GM18507 (cell line): ENCODE measurements around the gene MBD4.
"Not testable (repeated sequence)": the region's sequence is repeated elsewhere in the genome, so short reads cannot be mapped to it uniquely, and the experiment has no call there.

Experiments used
- DNase-seq: peaks from one replicate; pipeline ENCODE4 v3.0.0; 2011; ENCODE audit warnings: low read depth; ENCODE audit not compliant: insufficient read length; ENCODE audit errors: extremely low spot score
- FAIRE-seq: peaks from 2 replicates; lab custom pipeline; 2011; peaks lifted over from hg19 to GRCh38; lab: Jason Lieb, UNC

The MBD4 gene

GRCh38 chr3:129389572-129389937 lies 50.2 kb downstream of the MBD4 start:
- DNase-seq (no peak), FAIRE-seq (no peak)

- not testable (repeated sequence) for FAIRE-seq, DNase-seq
Measured at GRCh38 chr3:129388791-129389571, 50.8 kb downstream of the MBD4 start.

GRCh38 chr3:129387487-129387886 lies 52.3 kb downstream of the MBD4 start:
- FAIRE-seq (no peak), DNase-seq (no peak)

GRCh38 chr3:129386984-129387383 lies 52.8 kb downstream of the MBD4 start:
- DNase-seq (no peak), FAIRE-seq (no peak)

- FAIRE-seq, DNase-seq: not testable (repeated sequence)
Measured at GRCh38 chr3:129385507-129385906, 54.2 kb downstream of the MBD4 start.

- DNase-seq (no peak), FAIRE-seq (no peak)
Measured at GRCh38 chr3:129384594-129385323, 55.0 kb downstream of the MBD4 start.

- not testable (repeated sequence) for FAIRE-seq, DNase-seq
Measured at GRCh38 chr3:129384103-129384502, 55.6 kb downstream of the MBD4 start.

GRCh38 chr3:129383292-129383860 lies 56.4 kb downstream of the MBD4 start:
- FAIRE-seq (peak; percentile 68), DNase-seq (peak; percentile 62)

GRCh38 chr3:129382366-129382765 lies 57.4 kb downstream of the MBD4 start:
- FAIRE-seq: no peak

More at GRCh38 chr3:129382366-129382765, 57.4 kb downstream of the MBD4 start:
- DNase-seq: no peak
